MM.1S (cell line): Measurements from ENCODE around the gene MYBL2.

Experiments used
- EZH2 ChIP-seq: fragments of 300-600 bp; sonication (generic); optimal IDR thresholded peaks from 2 replicates; pipeline ENCODE3; 2017; ENCODE audit warnings: low read depth, mild to moderate bottlenecking, antibody characterized with exemption, low read length, mixed read lengths
- EZH2phosphoT487 ChIP-seq: fragments of 300-600 bp; sonication (generic); IDR thresholded peaks from 2 replicates; pipeline ENCODE4 v1.6.1; 2018; ENCODE audit warnings: antibody characterized with exemption, low read length
- TF ChIP-seq, protein P1 (sequence below): fragments of 300-600 bp; sonication (generic); IDR thresholded peaks from 2 replicates; pipeline ENCODE4 v1.5.1; 2016; ENCODE audit warnings: antibody characterized with exemption, low read length, mixed read lengths

DNA sequence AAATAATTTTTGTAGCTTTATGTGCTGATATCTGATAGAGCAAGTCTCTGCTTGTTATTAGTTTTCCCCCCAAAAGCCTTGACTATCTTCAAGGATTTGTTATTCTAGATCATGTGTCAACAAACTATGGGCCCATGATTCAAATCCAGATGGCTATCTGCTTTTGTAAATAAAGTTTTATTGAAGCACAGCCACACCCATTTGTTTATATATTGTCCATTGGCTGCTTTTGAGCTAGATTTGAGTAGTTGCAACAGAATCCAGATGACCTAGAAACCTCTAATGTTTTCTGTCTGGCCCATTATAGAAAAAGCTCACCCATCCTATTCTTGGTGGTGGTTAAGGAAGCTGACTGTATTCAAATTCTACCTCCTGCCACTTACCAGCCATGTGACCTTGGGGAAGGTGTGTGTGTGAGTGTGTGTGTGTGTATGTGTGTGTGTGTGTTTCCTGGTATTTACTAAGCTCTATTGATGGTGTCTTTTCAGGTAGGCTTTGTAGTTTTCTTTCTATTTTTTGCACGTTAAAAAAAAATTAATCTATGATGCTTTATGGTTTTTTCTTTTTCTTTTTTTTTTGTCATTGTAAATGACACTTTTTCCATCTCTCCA, 61.2 kb downstream of the MYBL2 start:
- TF ChIP-seq, protein P1, sequence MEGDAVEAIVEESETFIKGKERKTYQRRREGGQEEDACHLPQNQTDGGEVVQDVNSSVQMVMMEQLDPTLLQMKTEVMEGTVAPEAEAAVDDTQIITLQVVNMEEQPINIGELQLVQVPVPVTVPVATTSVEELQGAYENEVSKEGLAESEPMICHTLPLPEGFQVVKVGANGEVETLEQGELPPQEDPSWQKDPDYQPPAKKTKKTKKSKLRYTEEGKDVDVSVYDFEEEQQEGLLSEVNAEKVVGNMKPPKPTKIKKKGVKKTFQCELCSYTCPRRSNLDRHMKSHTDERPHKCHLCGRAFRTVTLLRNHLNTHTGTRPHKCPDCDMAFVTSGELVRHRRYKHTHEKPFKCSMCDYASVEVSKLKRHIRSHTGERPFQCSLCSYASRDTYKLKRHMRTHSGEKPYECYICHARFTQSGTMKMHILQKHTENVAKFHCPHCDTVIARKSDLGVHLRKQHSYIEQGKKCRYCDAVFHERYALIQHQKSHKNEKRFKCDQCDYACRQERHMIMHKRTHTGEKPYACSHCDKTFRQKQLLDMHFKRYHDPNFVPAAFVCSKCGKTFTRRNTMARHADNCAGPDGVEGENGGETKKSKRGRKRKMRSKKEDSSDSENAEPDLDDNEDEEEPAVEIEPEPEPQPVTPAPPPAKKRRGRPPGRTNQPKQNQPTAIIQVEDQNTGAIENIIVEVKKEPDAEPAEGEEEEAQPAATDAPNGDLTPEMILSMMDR = no peak
- TF ChIP-seq EZH2 (no peak), EZH2phosphoT487 (no peak)
